ENCODE measurements around the gene TBC1D10B.

DNA sequence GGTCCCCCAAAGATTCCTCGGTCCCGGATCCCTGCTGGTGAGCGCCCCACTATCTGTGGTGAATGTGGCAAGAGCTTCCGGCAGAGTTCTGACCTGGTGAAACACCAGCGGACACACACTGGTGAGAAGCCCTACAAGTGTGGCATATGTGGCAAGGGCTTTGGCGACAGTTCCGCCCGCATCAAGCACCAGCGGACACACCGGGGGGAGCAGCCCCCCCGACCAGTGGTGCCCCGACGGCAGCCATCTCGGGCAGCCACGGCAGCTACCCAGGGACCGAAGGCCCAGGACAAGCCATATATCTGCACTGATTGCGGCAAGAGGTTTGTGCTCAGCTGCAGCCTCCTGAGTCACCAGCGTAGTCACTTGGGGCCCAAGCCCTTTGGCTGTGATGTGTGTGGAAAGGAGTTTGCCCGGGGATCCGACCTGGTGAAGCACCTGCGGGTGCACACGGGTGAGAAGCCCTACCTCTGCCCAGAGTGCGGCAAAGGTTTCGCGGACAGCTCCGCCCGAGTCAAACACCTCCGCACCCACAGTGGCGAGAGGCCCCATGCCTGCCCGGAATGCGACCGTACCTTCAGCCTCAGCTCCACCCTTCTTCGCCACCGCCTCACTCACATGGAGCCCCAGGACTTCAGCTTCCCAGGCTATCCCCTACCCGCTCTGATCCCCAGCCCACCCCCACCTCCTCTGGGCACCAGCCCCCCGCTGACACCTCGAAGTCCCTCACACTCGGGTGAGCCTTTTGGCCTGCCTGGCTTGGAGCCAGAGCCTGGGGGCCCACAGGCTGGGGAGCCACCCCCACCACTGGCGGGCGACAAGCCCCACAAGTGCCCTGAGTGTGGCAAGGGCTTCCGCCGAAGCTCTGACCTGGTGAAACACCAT, 27.7 kb upstream of the TBC1D10B start:
- TF ChIP-seq, protein P1, sequence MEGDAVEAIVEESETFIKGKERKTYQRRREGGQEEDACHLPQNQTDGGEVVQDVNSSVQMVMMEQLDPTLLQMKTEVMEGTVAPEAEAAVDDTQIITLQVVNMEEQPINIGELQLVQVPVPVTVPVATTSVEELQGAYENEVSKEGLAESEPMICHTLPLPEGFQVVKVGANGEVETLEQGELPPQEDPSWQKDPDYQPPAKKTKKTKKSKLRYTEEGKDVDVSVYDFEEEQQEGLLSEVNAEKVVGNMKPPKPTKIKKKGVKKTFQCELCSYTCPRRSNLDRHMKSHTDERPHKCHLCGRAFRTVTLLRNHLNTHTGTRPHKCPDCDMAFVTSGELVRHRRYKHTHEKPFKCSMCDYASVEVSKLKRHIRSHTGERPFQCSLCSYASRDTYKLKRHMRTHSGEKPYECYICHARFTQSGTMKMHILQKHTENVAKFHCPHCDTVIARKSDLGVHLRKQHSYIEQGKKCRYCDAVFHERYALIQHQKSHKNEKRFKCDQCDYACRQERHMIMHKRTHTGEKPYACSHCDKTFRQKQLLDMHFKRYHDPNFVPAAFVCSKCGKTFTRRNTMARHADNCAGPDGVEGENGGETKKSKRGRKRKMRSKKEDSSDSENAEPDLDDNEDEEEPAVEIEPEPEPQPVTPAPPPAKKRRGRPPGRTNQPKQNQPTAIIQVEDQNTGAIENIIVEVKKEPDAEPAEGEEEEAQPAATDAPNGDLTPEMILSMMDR (IDR thresholded peaks at IDR 0.05; ENCODE audit: borderline replicate concordance, extremely low read depth, low read length, poor library complexity, severe bottlenecking) = no peak
- TF ChIP-seq EZH2 (IDR thresholded peaks at IDR 0.05; ENCODE audit: borderline replicate concordance, low read depth, low read length, severe bottlenecking) = no peak
